ENCODE results near the gene ZNF740. TPM values are rescaled to one million over a fixed set of nuclear protein-coding genes. Genes with fewer than 3 reads are reported as not detected.

ZNF740 gene
- total RNA-seq, 1 donor from 2014 or later: 19.2 TPM

GRCh38 chr12:53208877-53209463 is 28.4 kb downstream of the ZNF740 start:
- DNase-seq (ENCODE audit: low spot score): no peak
- intact Hi-C loops (cut with DNase I): no loop called here

- DNase-seq (ENCODE audit: low spot score): no peak
- intact Hi-C loops (cut with DNase I): no loop called here
Measured at GRCh38 chr12:53210843-53211242, 30.3 kb downstream of the ZNF740 start.

- intact Hi-C loops (cut with DNase I): no loop called here
- no peak for DNase-seq (ENCODE audit: low spot score)
Measured at GRCh38 chr12:53211476-53212381, 31.2 kb downstream of the ZNF740 start.

GRCh38 chr12:53212931-53213330 is 32.4 kb downstream of the ZNF740 start:
- no peak for DNase-seq (ENCODE audit: low spot score)
- intact Hi-C loops (cut with DNase I): loop anchor here (1.0 kb wide), 1 partner anchor 73 kb away; no protein-coding TSS in a partner anchor

- intact Hi-C loops (cut with DNase I): loop anchor here (1.0 kb wide), 1 partner anchor 73 kb away; no protein-coding TSS in a partner anchor
Measured at GRCh38 chr12:53213348-53213747, 32.8 kb downstream of the ZNF740 start.

GRCh38 chr12:53214221-53214620 is 33.7 kb downstream of the ZNF740 start:
- intact Hi-C loops (cut with DNase I): no loop called here
- DNase-seq (ENCODE audit: low spot score): no peak

More at GRCh38 chr12:53213348-53213747, 32.8 kb downstream of the ZNF740 start:
- DNase-seq (ENCODE audit: low spot score): peak; percentile 94

- peak; percentile 89 for DNase-seq (ENCODE audit: low spot score)
- intact Hi-C loops (cut with DNase I): no loop called here
Measured at GRCh38 chr12:53214687-53215455, 34.3 kb downstream of the ZNF740 start.

- no peak for DNase-seq (ENCODE audit: low spot score)
- intact Hi-C loops (cut with DNase I): no loop called here
Measured at GRCh38 chr12:53215497-53215896, 35.0 kb downstream of the ZNF740 start.

- intact Hi-C loops (cut with DNase I): no loop called here
Measured at GRCh38 chr12:53217051-53217930, 36.8 kb downstream of the ZNF740 start.

GRCh38 chr12:53217931-53218307 is 37.4 kb downstream of the ZNF740 start:
- DNase-seq (ENCODE audit: low spot score): no peak
- intact Hi-C loops (cut with DNase I): no loop called here

More at GRCh38 chr12:53217051-53217930, 36.8 kb downstream of the ZNF740 start:
- peak; percentile 85 for DNase-seq (ENCODE audit: low spot score)

- intact Hi-C loops (cut with DNase I): no loop called here
- no peak for DNase-seq (ENCODE audit: low spot score)
Measured at GRCh38 chr12:53218551-53219291, 38.2 kb downstream of the ZNF740 start.

- DNase-seq (ENCODE audit: low spot score): no peak
- intact Hi-C loops (cut with DNase I): no loop called here
Measured at GRCh38 chr12:53219292-53219955, 38.9 kb downstream of the ZNF740 start.

GRCh38 chr12:53219956-53220693 is 39.6 kb downstream of the ZNF740 start:
- intact Hi-C loops (cut with DNase I): loop anchor here (2.0 kb wide), 1 partner anchor 31 kb away; no protein-coding TSS in a partner anchor
- no peak for DNase-seq (ENCODE audit: low spot score)

- DNase-seq (ENCODE audit: low spot score): peak; percentile 95
- intact Hi-C loops (cut with DNase I): loop anchor here (2.0 kb wide), 1 partner anchor 30 kb away; no protein-coding TSS in a partner anchor
Measured at GRCh38 chr12:53220694-53221202, 40.2 kb downstream of the ZNF740 start.

- intact Hi-C loops (cut with DNase I): loop anchor here (2.0 kb wide), 1 partner anchor 29 kb away; no protein-coding TSS in a partner anchor
Measured at GRCh38 chr12:53221203-53222080, 40.9 kb downstream of the ZNF740 start.

GRCh38 chr12:53222170-53222721 is 41.7 kb downstream of the ZNF740 start:
- no peak for DNase-seq (ENCODE audit: low spot score)
- intact Hi-C loops (cut with DNase I): no loop called here

More at GRCh38 chr12:53221203-53222080, 40.9 kb downstream of the ZNF740 start:
- DNase-seq (ENCODE audit: low spot score): peak; percentile 87

Measured in cardiac septum (tissue), 1 donor.